NCI-H226 (cell line): ENCODE measurements around the gene HOXC13.

Experiments
- DNase-seq: peaks from one replicate; pipeline ENCODE4 v3.0.0-alpha.2; 2015

HOXC13 gene

GRCh38 chr12:53955036-53955775 lies 16.6 kb downstream of the HOXC13 start:
- DNase-seq = no peak

DNA sequence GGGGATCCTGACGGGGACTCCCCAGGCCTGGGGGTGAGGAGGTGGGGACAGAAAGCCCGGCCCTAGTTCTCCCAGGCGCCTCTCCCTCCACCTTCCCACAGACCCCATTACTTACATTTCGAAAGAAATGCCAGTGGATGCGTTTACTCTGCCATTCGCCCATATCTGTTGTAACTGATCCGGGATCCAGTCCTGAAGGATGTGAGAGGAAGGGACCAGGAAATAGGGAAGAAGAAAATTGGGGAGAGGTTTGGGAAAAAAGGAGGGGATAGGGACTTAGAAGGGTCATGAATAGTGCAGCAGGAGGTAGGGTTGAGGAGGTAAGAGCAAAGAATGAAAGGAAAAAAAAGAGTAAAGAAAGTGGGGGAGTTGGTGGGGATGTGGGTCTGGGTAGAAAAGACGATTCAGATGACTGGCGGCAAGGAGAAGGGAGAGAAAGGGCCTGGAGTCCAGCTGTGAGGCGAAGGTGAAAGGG lies 17.2 kb downstream of the HOXC13 start:
- DNase-seq = no peak

- DNase-seq = no peak
These were observed 17.7 kb downstream of the HOXC13 start for GRCh38 chr12:53956251-53956887.

- no peak for DNase-seq
These were observed 18.4 kb downstream of the HOXC13 start for GRCh38 chr12:53956914-53957536.

- no peak for DNase-seq
These were observed 19.5 kb downstream of the HOXC13 start for GRCh38 chr12:53958128-53958527.

DNA sequence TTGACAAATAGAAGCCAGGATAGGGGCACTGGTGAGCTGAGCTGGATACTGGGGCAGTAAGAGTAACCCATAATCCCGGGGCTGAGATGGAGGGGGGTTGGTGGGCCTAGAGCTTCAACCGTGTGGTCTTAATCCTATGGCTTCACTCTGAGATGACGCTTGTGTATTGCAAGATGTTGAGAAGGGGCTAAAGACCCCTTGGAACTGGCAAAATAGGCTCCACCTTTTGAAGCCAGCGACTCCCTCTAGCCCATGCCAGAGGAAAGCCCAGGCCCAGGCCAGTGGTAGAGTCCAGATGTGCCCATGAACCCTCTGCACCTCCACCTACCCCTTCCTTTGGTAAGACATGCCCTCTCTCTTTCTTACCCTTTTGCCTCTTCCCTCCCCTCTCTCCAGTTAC lies 20.7 kb downstream of the HOXC13 start:
- no peak for DNase-seq

GRCh38 chr12:53960187-53961024 lies 21.8 kb downstream of the HOXC13 start:
- DNase-seq = no peak

GRCh38 chr12:53961025-53961761 lies 22.6 kb downstream of the HOXC13 start:
- no peak for DNase-seq

DNA sequence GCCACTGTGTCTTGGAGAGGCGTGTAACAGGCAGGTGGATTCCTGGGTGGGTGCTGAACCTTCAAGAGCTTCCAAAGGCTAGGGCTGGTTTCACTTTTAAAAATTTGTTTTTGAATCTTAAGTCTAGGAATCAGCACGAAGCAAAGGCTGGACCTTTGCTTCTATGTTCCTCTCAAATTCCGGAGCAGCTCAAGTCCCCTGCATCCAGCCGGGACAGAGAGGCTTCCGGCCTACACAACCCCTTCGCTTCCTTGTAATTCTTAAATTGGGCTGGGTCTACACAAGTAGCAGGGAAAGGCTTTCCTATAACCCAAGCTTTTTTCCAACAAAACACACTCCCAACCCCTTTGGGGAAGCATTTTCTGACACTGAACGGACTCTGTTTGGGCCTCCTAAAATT lies 24.4 kb downstream of the HOXC13 start:
- no peak for DNase-seq

GRCh38 chr12:53963434-53964314 lies 25.0 kb downstream of the HOXC13 start:
- no peak for DNase-seq

- DNase-seq = no peak
These were observed 25.7 kb downstream of the HOXC13 start for GRCh38 chr12:53964315-53964713.

- no peak for DNase-seq
These were observed 26.9 kb downstream of the HOXC13 start for GRCh38 chr12:53965281-53966084.

- DNase-seq = no peak
These were observed 27.4 kb downstream of the HOXC13 start for GRCh38 chr12:53966085-53966384.

DNA sequence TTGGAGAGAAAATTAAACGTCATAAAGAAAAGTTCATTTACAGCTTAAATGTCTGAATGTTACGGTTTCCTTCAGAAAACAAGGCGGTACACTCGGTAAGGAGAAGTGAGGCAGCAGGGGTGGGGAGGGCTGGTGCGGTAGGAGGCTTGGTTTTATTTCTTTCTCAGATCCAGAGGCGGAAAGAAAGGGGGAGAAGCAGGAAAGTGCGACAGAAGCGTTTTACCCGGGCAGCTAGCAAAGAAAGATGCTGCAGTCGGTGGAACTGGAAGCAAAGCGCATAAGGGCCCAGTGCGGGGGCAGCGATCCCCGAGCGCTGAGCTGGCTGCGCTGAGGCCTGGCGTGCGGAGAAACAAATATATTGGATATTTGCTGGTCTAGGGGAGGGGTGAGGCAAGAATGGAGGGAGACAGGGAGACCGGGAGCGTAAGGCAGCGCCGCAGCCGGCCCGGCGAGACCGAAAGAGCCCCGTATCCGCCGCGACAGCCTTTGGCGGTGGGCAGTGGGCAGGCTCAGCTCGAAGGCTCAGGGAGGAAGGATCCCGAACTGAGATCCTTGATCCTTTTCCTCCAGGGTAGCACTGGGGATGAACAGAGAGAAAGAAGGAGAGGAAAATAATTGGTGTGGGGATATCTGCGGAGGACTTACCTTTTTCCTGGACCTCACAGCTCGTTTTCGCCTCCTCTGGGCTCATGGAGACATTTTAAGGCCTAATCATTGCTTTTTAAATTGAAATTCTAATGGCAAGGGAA lies 27.9 kb downstream of the HOXC13 start:
- no peak for DNase-seq

DNA sequence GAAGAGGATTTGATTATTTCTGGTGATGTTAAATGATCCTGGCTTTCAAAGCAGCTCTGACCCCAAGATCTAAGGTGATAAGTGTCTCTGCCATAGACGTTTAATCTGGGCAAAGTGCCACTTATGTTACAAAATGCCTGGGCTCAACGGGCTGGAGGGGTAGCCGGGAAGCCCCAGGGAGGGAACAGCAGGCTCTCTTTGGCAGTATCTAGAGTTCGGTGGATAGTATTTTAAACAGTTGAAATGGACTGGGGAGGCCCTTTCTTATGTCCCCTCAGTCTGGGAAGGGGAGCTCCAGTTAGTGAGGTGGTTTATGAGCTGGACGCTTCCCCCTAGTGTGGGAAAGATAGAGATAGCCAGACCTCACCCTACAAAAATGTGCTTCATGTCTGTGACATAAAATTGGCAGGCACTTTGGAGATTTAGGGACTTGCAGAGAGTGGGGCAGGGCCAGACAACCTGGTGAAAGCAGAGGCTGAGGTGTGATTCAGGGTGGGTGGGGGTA lies 28.8 kb downstream of the HOXC13 start:
- DNase-seq = no peak

DNA sequence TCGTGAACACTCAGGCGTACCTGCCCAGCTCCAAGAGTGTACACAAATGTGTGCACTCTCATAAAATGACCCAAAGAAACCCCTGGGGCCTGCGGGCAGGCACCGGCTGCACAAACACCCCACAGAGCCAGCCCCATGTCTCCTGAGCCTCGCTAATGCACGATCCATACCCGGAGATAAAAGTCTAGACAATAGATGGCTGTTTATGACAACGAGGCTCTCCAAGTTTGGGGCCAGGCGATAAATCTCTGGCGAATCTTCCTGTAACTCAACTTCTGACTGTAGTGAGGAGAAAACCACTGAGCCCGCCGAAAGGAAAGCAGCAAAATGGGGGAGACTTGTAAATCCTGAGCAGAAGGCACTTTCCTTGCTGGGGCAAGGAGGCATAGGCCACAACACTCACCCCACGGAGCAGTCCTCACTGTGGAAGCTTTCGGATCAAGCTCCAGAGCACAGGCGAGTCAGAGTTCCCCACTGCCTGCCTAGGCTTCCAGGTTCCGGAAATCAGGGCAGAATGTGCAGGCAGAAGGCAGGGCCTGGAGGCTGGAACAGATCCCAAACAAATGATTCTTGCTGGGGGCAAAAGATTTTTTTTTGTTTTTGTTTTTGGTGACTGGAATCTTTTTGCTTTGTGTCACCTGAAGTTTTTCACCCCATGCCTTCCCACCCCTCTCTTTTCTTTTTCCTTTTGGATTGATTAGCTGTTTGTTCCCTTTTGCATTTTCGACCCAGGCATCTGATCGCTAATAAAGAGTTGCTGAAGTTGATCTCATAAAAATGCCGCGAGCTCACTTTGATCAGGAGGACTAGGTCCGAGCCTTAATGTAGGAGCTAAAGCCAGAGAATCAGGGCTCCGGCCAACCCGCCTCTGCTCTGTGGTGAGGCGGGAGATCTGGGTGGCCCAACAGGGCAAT lies 29.8 kb downstream of the HOXC13 start:
- no peak for DNase-seq

GRCh38 chr12:53969588-53970259 lies 31.1 kb downstream of the HOXC13 start:
- no peak for DNase-seq

DNA sequence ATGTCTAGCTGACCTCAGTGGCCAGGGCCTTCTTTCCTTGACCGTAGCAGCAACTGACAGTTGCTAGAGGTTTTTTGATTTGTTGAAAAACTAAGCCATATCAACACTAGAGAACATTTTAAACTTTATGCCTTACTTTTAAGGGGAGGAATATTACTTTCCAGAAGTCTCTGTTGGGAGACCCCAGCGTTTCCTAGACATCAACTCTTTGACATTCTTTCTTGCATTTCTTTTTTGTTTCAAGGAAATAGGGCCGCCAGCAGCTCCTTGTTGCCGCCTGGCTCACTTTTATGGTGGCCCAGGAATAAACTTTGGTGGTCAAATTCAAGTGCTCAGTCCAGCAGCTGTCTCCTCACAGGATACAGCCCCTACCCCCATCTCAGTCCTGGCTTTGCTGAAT lies 31.8 kb downstream of the HOXC13 start:
- DNase-seq = no peak
